GM18498 (cell line): ENCODE results near the gene ZDHHC7.
"Not testable (repeated sequence)": the region's sequence is repeated elsewhere in the genome, so short reads cannot be mapped to it uniquely, and the experiment has no call there.

Source experiments
- ATAC-seq: cut with Tn5 transposase; IDR thresholded peaks from one replicate; pipeline ENCODE4 v1.9.1; 2021; ENCODE audit warnings: mild to moderate bottlenecking, moderate library complexity; ENCODE audit not compliant: unreplicated experiment

Gene ZDHHC7

DNA sequence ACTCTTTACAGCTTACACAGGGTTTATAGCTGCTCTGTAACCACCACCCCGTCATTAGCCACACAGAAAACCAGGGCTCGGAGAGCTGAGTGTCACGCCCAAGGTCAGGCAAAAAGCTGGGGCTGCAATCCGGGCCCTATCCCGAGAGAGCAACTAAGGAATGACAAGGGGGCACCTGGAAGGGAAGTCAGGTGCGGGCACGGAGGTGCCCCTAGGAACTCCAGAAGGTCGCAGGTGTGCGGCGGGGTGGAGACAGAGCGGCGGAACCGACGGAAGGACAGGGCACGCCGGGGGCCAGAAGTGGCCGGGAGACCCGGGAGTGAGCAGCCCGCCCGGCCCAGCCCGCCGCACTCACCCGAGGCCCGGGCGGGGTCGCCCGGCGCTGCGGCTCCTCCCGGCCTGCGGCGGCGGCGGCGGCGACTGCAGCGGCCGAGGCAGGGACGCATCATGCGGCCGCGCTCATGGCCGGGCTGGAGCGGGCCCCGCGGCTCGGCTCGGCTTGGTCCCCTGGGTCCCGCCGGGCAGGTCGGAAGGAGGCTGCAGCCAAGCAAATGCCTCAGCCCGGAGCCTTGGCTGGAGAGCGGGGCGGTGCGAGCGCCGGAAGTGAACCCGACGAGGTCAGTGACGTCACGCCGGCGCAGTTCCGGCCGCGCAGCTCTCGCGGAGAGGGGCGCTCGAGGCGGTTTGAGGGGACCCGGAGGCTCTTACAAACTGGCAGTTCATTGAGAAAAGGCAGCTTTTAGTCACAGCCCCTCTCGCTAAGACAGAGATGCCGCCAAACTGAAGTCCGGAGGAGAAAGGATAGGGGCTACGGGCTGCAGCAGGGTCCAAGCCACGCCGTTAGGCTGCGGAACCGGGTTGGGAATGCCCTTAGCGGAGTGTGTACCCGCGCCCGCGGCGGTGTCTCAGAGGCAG lies at the start of gene ZDHHC7:
ZDHHC7 (minus strand) TSS at position 605 of the 915 bp plus-strand sequence. CDS start 20,917 bp downstream, outside the sequence.
- ATAC-seq, result peak; percentile 97

- ATAC-seq, result no peak
Observed at GRCh38 chr16:85058909-85059308, 47.6 kb upstream of the ZDHHC7 start.

DNA sequence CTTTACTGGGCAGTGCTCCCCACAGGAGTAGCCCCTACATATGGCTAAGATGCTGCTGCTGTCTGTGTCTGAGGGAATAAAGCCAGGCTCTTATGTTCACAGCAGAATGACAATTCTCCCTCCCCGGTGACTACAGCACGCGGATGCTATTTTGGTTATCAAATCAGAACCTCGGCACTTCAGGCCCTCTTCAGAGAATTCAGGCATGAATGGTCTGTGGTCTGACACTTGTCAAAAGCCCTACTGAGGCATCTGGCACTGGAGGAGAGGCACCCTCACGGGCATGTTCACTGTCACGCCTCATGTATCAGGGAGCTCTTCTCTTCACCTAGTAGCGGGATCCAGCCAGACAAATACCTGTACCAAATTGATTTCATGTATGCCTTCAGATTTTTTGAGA lies 46.6 kb upstream of the ZDHHC7 start:
- ATAC-seq, result no peak

GRCh38 chr16:85057212-85057889 lies 46.0 kb upstream of the ZDHHC7 start:
- no peak for ATAC-seq

- no peak for ATAC-seq
Observed at GRCh38 chr16:85056211-85056748, 44.9 kb upstream of the ZDHHC7 start.

DNA sequence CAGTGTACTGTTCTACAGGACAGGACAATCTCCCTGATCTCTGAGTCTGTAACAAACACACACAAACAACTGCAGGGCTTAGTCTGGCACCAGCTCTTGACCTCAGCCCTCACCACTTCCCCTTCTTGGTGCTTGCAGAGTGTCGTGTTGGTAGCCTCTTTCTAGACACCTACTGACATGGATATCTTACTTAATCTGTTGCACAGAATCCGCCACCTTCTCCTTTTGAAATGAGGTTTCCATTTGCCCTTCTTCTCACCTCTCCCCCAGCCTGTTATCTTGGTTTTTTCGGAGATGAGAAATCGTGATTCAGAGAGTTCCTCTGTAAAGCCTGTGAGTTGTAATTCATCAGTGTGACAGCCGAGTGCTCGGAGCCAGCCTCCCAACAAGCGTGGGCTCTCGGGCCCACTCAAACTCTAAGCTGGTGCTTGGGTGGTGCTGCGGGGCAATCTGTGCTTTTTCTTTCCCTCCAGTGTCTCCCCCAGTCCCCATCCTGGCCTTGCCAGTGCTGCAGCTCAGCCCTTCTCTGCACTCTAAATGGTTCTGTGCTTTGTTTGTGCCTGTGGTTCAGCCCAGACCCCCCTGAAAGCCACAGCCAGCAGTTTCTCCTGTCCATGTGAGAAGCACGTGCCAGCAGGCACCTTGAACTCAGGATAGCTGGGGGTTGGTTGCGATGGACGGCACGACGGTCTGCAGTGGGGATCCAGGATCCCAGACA lies 44.3 kb upstream of the ZDHHC7 start:
- ATAC-seq, result peak; percentile 93

GRCh38 chr16:85054948-85055492 lies 43.7 kb upstream of the ZDHHC7 start:
- no peak for ATAC-seq

- ATAC-seq, result not testable (repeated sequence)
Observed at GRCh38 chr16:85054321-85054720, 43.0 kb upstream of the ZDHHC7 start.

- no peak for ATAC-seq
Observed at GRCh38 chr16:85052536-85052935, 41.2 kb upstream of the ZDHHC7 start.

GRCh38 chr16:85051683-85052082 lies 40.3 kb upstream of the ZDHHC7 start:
- no peak for ATAC-seq

DNA sequence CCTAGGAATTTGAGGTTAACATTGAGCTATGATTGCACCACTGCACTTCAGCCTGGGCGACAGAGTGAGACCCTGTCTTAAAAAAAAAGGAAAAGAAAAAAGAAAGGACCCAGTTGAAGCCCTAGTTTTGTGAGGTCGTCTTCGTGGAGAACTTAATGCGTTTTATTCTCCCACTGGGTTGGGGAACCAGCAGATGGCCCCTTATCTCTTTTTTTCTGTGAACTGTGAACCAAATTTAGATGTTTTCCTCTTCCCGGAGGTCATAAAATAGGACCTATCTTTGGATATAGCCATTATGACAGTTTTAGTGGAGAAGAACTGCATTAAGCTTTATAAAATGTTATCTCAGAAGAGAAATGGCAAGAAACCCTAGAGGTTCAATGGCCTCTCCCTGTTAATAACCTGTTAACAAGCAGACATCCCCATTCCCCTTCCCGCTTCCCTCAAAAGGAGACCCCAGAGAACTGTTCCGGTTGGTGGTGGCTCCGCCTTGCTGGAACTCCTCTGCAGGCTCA lies 39.8 kb upstream of the ZDHHC7 start:
- no peak for ATAC-seq

DNA sequence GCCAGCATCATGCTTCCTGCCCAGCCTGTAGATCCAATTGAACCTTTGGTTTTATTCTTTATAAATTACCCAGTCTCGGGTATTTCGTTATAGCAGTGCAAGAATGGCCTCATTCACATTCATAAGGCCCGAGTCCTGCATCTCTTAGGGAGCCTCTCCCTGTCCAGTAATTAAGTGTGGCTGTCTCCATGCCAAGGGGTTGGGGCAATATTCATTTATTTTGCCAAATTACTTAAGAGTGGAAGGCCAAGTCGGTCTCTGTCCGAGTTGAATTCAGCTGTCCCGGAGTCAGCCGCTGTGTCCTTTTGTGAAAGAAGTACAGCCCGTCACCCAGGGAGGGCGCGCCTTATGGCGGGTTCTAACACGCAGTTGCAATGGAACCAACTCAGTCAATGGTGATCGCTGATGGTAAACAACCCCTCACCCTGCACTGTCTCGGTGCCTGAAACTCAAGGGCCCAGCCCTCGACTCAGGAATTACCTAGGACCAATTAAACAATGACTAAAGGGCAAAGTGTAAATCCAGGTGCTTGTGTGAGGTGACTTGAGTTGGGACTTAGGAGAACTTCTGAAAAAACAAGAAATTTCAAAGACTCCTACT lies 38.5 kb upstream of the ZDHHC7 start:
- no peak for ATAC-seq

DNA sequence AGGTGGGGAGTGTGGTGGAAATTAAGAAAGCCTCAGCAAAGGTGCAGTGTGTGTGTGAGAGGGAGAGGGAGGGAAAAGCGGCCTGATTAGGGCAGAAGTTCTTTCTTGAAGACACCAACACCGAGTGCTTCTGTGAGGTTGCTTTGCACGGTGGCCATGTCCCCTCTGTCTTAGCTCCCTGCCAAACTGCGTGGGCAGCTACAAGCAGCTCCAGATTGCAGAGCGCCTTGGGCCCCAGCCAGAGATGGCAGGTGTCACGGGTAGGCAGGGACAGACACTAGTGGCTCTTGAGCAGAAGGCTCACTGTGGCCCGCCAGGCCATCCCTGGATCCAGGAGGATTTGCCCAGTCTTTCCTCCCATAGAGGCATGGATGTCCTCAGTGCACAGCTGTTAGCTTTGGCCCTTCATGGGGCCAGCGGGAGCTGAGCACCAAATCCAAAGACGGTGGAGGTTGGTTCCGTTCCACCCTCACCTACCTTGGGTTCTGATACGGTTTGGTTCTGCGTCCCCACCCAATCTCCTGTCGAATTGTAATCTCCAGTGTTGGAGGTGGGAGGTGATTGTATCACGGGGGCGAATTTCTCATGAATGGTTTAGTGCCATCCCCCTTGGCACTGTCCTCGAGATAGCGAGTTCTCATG lies 37.7 kb upstream of the ZDHHC7 start:
- no peak for ATAC-seq

DNA sequence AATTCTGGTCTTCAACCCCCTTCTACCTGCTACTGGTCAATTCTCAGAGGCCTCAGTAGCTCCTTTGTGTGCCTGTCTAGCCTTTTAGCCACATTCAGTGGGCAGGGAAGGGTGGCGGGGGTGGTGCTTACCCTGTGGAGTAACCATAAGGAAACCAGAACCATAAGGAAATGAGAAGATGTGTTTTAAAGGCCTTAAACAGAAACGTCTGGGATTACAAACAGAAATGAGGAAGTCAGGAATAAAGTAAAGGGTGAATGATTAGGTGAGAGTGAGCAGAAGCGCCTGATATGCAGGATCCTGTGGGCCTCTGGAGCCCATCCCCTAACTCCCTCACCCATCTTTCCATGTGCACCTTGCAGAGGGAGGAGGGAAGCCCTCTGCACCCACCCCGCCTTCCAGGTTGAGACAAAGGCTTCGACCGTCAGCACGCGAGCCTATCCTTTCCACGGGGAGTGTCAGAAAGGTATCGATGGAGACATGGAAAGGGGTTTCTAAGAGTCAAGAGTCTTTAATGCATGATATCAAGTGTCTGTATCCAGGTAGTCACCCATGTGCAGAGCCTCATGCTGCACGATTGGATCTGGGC lies 36.6 kb upstream of the ZDHHC7 start:
- no peak for ATAC-seq

DNA sequence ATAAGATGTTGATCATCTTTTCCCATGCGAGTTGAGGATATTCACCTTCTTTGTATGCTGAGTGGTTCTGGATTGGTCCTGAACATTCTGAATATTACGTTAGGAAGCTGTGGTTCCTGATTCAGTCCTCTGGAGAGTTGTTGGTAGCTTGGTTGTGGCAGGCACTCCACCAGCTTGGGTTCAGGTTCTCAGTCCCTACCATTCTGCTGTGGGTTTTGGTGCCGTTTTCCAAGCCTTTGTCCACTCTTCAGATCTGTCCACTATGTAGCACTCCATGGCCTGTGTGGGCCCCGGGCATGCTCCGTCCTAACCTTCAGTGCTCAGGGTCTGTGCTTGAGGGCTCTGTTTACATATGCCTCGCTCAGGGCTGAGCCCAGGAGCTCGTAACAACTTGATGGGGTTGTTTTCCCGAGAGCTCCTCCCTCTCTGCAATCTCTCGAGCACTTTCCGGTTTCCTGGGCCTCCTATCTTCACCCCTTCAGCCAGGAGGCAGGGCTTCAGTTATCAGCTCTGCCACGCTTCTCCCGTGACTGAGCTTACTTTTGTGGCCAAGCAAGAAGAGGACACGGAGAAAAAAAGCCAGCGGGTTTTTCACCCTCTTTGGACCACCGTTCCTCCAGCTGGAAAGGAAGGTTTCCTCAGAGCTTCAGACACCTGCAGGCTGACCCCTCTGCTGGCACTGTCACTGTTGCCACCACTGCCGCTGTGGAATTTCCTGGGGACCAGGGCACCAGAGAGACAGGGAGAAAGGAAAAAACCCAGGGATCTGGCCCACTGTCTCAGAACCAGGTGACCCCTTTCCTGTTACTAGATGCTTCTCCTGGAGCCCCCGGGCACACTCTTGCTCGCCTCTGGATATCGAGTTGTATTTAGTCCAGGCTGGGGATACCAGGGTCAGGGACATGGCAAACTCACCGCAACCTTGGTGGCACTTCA lies 35.9 kb upstream of the ZDHHC7 start:
- no peak for ATAC-seq

- ATAC-seq, result no peak
Observed at GRCh38 chr16:85046472-85046916, 35.2 kb upstream of the ZDHHC7 start.

DNA sequence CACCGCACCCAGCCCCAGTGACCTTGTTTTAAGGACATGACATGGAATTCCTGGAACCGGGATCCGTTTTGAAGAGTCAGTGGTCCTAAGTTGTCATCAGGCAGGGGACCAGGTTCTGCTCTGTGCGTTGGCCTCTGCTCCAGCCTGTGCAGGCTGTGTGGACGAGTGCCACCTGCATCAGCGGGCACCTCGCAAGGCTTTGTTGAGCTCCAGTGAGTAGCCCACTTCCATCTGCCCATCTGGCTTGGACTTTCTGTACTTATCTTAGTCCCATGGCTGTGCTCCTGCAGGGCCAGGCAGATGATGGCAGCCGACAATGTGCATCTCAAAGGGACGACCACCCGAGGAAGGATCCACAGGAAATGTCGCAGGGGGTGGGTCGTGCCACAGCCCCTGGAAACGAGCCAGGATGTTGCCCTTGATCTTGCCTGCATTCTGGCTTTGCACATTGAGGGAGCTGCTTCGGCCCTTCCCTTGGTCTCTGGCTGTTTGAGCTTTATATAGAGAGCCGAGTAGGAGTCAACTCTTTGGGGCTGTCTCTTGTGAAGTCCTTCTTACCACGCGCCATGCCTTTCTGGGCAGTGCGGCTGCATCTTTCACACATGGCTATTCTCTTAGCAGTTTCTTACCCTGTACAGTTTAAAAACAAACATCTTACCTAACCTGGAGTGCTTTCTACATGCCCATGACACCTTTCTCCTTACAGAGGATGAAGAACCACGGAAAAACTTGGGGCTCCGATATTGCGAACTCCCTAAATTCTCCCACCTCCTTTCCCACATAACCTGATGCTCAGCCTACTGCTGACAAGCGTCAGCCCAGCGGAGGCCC lies 34.5 kb upstream of the ZDHHC7 start:
- ATAC-seq, result no peak
